ENCODE results near the gene GASK1B. TPM values are rescaled to one million over a fixed set of nuclear protein-coding genes. Genes with fewer than 3 reads are reported as not detected.

The GASK1B gene
- total and polyA plus RNA-seq, 2 of the 13 experiments (the other 11 are each of a cell fraction or from before 2014, with no cell fraction given) = 29.1 to 40.4 TPM

DNA sequence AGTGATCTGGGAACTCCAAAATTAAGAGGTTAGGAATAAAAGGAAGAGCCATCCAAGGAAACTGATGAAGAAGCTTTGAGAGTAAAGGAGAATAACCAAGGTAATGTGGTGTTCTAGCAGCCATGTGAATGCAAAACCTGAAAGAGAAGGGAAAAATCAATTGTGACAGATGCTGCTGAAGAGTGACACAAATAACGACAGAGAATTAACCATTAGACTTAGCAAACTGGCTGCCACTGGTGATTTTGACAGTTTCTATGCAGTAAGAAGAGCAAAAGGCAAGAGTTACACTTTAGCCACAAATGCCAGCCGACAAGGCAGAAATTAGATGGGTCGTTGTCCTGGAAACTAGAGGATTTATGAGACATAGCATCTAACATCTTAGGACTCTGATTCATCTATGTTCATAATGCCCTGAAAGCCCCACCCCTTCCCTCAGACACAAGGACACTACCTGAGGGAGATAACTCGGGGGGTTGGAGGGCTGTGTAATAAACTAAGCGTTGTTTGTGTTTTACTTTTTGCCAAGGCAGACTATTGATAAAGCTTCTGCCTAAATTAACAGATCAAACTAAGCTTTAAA, 24.5 kb upstream of the GASK1B start:
- FAIRE-seq = no peak
- in situ Hi-C loops (cut with HindIII; ENCODE audit: extremely low pct_ligation_motif_present, low pct_unique_long_range_greater_than_20kb) (no loop called here), intact Hi-C loops (cut with micrococcal nuclease; ENCODE audit: unreplicated experiment) (no loop called here)
- H3K27ac ChIP-seq (ENCODE audit: extremely low read length, insufficient read depth, low read length) = no peak overlapping the region
- peaks cover 9% of the 10 kb centered on the region; the same call in 1 of the 2 replicates for H3K4me1 ChIP-seq (ENCODE audit: insufficient read depth, low read length)
- ChIA-PET CTCF (ENCODE audit: low intra/inter-chr PET ratio, low total read pairs) (no interaction called here), POLR2A (no interaction called here)
- H3K9me3 ChIP-seq (ENCODE audit: low read length) = no peaks in the 10 kb centered on the region
- peaks cover 4 to 9% of the 10 kb centered on the region in 2 experiments; a peak in 4 of 5 replicates for H3K36me3 ChIP-seq (replicated peaks in 1 of 2; ENCODE audit: control insufficient read depth in 1 of 2, insufficient read depth in 2 of 2, low read length in 2 of 2)
- no peak overlapping the region for H3K4me3 ChIP-seq (replicated peaks in 1 of 3; ENCODE audit: insufficient read depth in 1 of 3, low read depth in 2 of 3, low read length in 3 of 3)
- H3K27me3 ChIP-seq (ENCODE audit: control insufficient read depth in 1 of 2, insufficient read depth in 2 of 2, low read length in 2 of 2) = no peaks in the 10 kb centered on the region
- BruUV-seq (replicated peaks) = no TSS peak
- WGBS (ENCODE audit: low lambda C conversion rate) = 72% methylated on average over 5 of the region's 5 CpGs
- H2AFZ ChIP-seq (ENCODE audit: low read length) = no peak overlapping the region
- no peaks in the 10 kb centered on the region for H3K79me2 ChIP-seq (ENCODE audit: insufficient read depth, low read length)
- no peaks in the 10 kb centered on the region for H4K20me1 ChIP-seq (ENCODE audit: insufficient read depth, low read length)
- ATAC-seq = no peak
- no peak overlapping the region for H3K9ac ChIP-seq (ENCODE audit: insufficient read depth, low read depth, low read length)
- no peak for DNase-seq (ENCODE audit: low spot score)
- no peak overlapping the region for H3K4me2 ChIP-seq (ENCODE audit: low read depth, low read length)
- TF ChIP-seq, protein P1, sequence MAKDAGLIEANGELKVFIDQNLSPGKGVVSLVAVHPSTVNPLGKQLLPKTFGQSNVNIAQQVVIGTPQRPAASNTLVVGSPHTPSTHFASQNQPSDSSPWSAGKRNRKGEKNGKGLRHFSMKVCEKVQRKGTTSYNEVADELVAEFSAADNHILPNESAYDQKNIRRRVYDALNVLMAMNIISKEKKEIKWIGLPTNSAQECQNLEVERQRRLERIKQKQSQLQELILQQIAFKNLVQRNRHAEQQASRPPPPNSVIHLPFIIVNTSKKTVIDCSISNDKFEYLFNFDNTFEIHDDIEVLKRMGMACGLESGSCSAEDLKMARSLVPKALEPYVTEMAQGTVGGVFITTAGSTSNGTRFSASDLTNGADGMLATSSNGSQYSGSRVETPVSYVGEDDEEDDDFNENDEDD (CRISPR knock-in tag; IDR thresholded peaks at IDR 0.05; ENCODE audit: borderline replicate concordance) = no peak
- TF ChIP-seq, protein P2, sequence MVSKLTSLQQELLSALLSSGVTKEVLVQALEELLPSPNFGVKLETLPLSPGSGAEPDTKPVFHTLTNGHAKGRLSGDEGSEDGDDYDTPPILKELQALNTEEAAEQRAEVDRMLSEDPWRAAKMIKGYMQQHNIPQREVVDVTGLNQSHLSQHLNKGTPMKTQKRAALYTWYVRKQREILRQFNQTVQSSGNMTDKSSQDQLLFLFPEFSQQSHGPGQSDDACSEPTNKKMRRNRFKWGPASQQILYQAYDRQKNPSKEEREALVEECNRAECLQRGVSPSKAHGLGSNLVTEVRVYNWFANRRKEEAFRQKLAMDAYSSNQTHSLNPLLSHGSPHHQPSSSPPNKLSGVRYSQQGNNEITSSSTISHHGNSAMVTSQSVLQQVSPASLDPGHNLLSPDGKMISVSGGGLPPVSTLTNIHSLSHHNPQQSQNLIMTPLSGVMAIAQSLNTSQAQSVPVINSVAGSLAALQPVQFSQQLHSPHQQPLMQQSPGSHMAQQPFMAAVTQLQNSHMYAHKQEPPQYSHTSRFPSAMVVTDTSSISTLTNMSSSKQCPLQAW (CRISPR knock-in tag; IDR thresholded peaks at IDR 0.05) = no peak
- TF ChIP-seq GATAD1 (CRISPR knock-in tag; IDR thresholded peaks at IDR 0.05) = no peak
- no peak for TF ChIP-seq FOXC1 (CRISPR knock-in tag; IDR thresholded peaks at IDR 0.05; ENCODE audit: borderline replicate concordance)
- no peak for TF ChIP-seq TEAD2 (CRISPR knock-in tag; IDR thresholded peaks at IDR 0.05)
- TF ChIP-seq MZF1 (CRISPR knock-in tag; IDR thresholded peaks at IDR 0.05; ENCODE audit: borderline replicate concordance) = no peak
- TF ChIP-seq ZSCAN30 (CRISPR knock-in tag; IDR thresholded peaks at IDR 0.05) = no peak
- TF ChIP-seq, protein P3, sequence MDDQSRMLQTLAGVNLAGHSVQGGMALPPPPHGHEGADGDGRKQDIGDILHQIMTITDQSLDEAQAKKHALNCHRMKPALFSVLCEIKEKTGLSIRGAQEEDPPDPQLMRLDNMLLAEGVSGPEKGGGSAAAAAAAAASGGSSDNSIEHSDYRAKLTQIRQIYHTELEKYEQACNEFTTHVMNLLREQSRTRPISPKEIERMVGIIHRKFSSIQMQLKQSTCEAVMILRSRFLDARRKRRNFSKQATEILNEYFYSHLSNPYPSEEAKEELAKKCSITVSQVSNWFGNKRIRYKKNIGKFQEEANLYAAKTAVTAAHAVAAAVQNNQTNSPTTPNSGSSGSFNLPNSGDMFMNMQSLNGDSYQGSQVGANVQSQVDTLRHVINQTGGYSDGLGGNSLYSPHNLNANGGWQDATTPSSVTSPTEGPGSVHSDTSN (CRISPR knock-in tag; IDR thresholded peaks at IDR 0.05; ENCODE audit: borderline replicate concordance) = no peak
- TF ChIP-seq, protein P4, sequence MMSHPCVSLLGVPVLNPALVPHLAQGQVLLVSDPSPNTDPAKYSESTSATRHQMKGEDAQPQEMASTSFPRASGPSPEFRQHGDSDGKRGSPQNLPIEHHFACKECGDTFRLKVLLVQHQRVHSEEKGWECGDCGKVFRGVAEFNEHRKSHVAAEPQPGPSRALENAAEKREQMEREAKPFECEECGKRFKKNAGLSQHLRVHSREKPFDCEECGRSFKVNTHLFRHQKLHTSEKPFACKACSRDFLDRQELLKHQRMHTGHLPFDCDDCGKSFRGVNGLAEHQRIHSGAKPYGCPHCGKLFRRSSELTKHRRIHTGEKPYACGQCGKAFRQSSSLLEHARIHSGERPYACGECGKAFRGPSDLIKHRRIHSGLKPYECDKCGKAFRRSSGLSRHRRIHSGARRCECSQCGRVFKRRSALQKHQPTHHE (CRISPR knock-in tag; IDR thresholded peaks at IDR 0.05; ENCODE audit: borderline replicate concordance) = no peak
- no peak for TF ChIP-seq KLF13 (CRISPR knock-in tag; IDR thresholded peaks at IDR 0.05)
- TF ChIP-seq SP140L (CRISPR knock-in tag; IDR thresholded peaks at IDR 0.05; ENCODE audit: borderline replicate concordance) = no peak
- TF ChIP-seq RFXAP (CRISPR knock-in tag; IDR thresholded peaks at IDR 0.05; ENCODE audit: borderline replicate concordance) = no peak
- TF ChIP-seq, protein P5, sequence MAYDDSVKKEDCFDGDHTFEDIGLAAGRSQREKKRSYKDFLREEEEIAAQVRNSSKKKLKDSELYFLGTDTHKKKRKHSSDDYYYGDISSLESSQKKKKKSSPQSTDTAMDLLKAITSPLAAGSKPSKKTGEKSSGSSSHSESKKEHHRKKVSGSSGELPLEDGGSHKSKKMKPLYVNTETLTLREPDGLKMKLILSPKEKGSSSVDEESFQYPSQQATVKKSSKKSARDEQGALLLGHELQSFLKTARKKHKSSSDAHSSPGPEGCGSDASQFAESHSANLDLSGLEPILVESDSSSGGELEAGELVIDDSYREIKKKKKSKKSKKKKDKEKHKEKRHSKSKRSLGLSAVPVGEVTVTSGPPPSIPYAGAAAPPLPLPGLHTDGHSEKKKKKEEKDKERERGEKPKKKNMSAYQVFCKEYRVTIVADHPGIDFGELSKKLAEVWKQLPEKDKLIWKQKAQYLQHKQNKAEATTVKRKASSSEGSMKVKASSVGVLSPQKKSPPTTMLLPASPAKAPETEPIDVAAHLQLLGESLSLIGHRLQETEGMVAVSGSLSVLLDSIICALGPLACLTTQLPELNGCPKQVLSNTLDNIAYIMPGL (CRISPR knock-in tag; IDR thresholded peaks at IDR 0.05; ENCODE audit: borderline replicate concordance in 1 of 2, low read depth in 1 of 2) = no peak
